ENCODE results near the gene FAM83G.
A peak's percentile ranks its signal among the peaks of the same experiment; 100 is the strongest.

Gene FAM83G

GRCh38 chr17:18987862-18988545, 16.6 kb downstream of the FAM83G start:
- no peak for DNase-seq (ENCODE audit: low read depth in 2 of 2)

- DNase-seq (ENCODE audit: low read depth in 2 of 2), result no peak
Observed at GRCh38 chr17:18987230-18987610, 17.3 kb downstream of the FAM83G start.

- peak; percentile 15 to 27 for DNase-seq (ENCODE audit: low read depth in 2 of 2)
Observed at GRCh38 chr17:18986541-18987229, 17.9 kb downstream of the FAM83G start.

GRCh38 chr17:18985475-18985874, 19.1 kb downstream of the FAM83G start:
- DNase-seq (ENCODE audit: low read depth in 2 of 2), result no peak

- no peak for DNase-seq (ENCODE audit: low read depth in 2 of 2)
Observed at GRCh38 chr17:18984273-18985114, 20.1 kb downstream of the FAM83G start.

- DNase-seq (ENCODE audit: low read depth in 2 of 2), result peak in 1 of 2 donors; percentile 28
Observed at GRCh38 chr17:18981642-18982424, 22.7 kb downstream of the FAM83G start.

GRCh38 chr17:18981335-18981641, 23.3 kb downstream of the FAM83G start:
- no peak for DNase-seq (ENCODE audit: low read depth in 2 of 2)

GRCh38 chr17:18980682-18981334, 23.8 kb downstream of the FAM83G start:
- no peak for DNase-seq (ENCODE audit: low read depth in 2 of 2)

GRCh38 chr17:18978655-18979054, 25.9 kb downstream of the FAM83G start:
- no peak for DNase-seq (ENCODE audit: low read depth in 2 of 2)

- DNase-seq (ENCODE audit: low read depth in 2 of 2), result no peak
Observed at GRCh38 chr17:18978050-18978449, 26.5 kb downstream of the FAM83G start.

GRCh38 chr17:18977646-18978045, 26.9 kb downstream of the FAM83G start:
- no peak for DNase-seq (ENCODE audit: low read depth in 2 of 2)

GRCh38 chr17:18977021-18977420, 27.5 kb downstream of the FAM83G start:
- no peak for DNase-seq (ENCODE audit: low read depth in 2 of 2)

- no peak for DNase-seq (ENCODE audit: low read depth in 2 of 2)
Observed at GRCh38 chr17:18976201-18976600, 28.4 kb downstream of the FAM83G start.

- no peak for DNase-seq (ENCODE audit: low read depth in 2 of 2)
Observed at GRCh38 chr17:18975597-18975996, 29.0 kb downstream of the FAM83G start.

GRCh38 chr17:18974407-18975149, 30.0 kb downstream of the FAM83G start:
- DNase-seq (ENCODE audit: low read depth in 2 of 2), result peak in 1 of 2 donors; percentile 32

- no peak for DNase-seq (ENCODE audit: low read depth in 2 of 2)
Observed at GRCh38 chr17:18971801-18972200, 32.8 kb downstream of the FAM83G start.

GRCh38 chr17:18970582-18971480, 33.7 kb downstream of the FAM83G start:
- no peak for DNase-seq (ENCODE audit: low read depth in 2 of 2)

- DNase-seq (ENCODE audit: low read depth in 2 of 2), result no peak
Observed at GRCh38 chr17:18968945-18969887, 35.3 kb downstream of the FAM83G start.

GRCh38 chr17:18968345-18968744, 36.2 kb downstream of the FAM83G start:
- DNase-seq (ENCODE audit: low read depth in 2 of 2), result no peak
